SK-N-MC (cell line): ENCODE results near the gene FURIN.

Experiments
- DNase-seq: peaks from one replicate; pipeline ENCODE4 v3.0.0-alpha.2; 2011; ENCODE audit warnings: low read depth, low spot score
- H3K27ac ChIP-seq: fragments of 200-600 bp; sonication (generic); 2 replicates; pipeline ENCODE4 v1.5.1; 2016; ENCODE audit warnings: mixed run types
- H3K36me3 ChIP-seq: fragments of 200-600 bp; sonication (generic); 2 replicates; pipeline ENCODE4 v1.6.1; 2017; ENCODE audit warnings: antibody characterized with exemption, low read length, mixed read lengths; ENCODE audit not compliant: insufficient read depth
- H3K4me3 ChIP-seq: fragments of 200-600 bp; sonication (generic); 2 replicates; pipeline ENCODE4 v1.5.1; 2016
- H3K9ac ChIP-seq: fragments of 200-600 bp; sonication (generic); 2 replicates; pipeline ENCODE4 v1.8.0; 2017; ENCODE audit warnings: mixed run types, mixed read lengths; ENCODE audit not compliant: insufficient read length
- H3K9me3 ChIP-seq: fragments of 200-600 bp; sonication (generic); 2 replicates; pipeline ENCODE4 v1.6.1; 2017; ENCODE audit warnings: low read depth, mild to moderate bottlenecking, antibody characterized with exemption, low read length, moderate library complexity, mixed read lengths
- EZH2 ChIP-seq: fragments of 200-600 bp; sonication (generic); IDR thresholded peaks from one replicate; pipeline ENCODE4 v1.6.1; 2017; ENCODE audit warnings: antibody characterized with exemption
- FOXP2 ChIP-seq: optimal IDR thresholded peaks from 2 replicates; pipeline ENCODE3; 2011; ENCODE audit warnings: mild to moderate bottlenecking, moderate library complexity; ENCODE audit not compliant: insufficient read depth; ENCODE audit errors: extremely low read length, control extremely low read depth
- POLR2AphosphoS5 ChIP-seq: IDR thresholded peaks from 2 replicates; pipeline ENCODE4 v1.6.1; 2012; ENCODE audit warnings: mild to moderate bottlenecking, low read depth, low read length, borderline replicate concordance

Gene FURIN

GRCh38 chr15:90881978-90882721 lies 13.8 kb downstream of the FURIN start:
- H3K9me3 ChIP-seq: no peaks in the 10 kb centered on the region
- no peak for TF ChIP-seq EZH2
- TF ChIP-seq POLR2AphosphoS5: no peak
- no peak for TF ChIP-seq FOXP2
- H3K9ac ChIP-seq: no peak overlapping the region
- H3K27ac ChIP-seq: no peak overlapping the region
- peaks cover 4% of the 10 kb centered on the region; the same call in 1 of the 2 replicates for H3K36me3 ChIP-seq
- no peak overlapping the region for H3K4me3 ChIP-seq
- no peak for DNase-seq

GRCh38 chr15:90882781-90883525 lies 14.6 kb downstream of the FURIN start:
- no peak for DNase-seq
- Histone ChIP-seq H3K27ac (no peak overlapping the region), H3K36me3 (peaks cover 2% of the 10 kb centered on the region; the same call in 1 of the 2 replicates), H3K9me3 (no peaks in the 10 kb centered on the region), H3K9ac (no peak overlapping the region), H3K4me3 (no peak overlapping the region)
- TF ChIP-seq FOXP2: no peak
- no peak for TF ChIP-seq POLR2AphosphoS5
- TF ChIP-seq EZH2: no peak

GRCh38 chr15:90883526-90883975 lies 15.2 kb downstream of the FURIN start:
- Histone ChIP-seq H3K4me3 (no peak overlapping the region), H3K9me3 (no peaks in the 10 kb centered on the region), H3K36me3 (no peaks in the 10 kb centered on the region; the same call in 1 of the 2 replicates), H3K9ac (no peak overlapping the region), H3K27ac (no peak overlapping the region)
- TF ChIP-seq POLR2AphosphoS5 (no peak), FOXP2 (no peak), EZH2 (no peak)
- no peak for DNase-seq

DNA sequence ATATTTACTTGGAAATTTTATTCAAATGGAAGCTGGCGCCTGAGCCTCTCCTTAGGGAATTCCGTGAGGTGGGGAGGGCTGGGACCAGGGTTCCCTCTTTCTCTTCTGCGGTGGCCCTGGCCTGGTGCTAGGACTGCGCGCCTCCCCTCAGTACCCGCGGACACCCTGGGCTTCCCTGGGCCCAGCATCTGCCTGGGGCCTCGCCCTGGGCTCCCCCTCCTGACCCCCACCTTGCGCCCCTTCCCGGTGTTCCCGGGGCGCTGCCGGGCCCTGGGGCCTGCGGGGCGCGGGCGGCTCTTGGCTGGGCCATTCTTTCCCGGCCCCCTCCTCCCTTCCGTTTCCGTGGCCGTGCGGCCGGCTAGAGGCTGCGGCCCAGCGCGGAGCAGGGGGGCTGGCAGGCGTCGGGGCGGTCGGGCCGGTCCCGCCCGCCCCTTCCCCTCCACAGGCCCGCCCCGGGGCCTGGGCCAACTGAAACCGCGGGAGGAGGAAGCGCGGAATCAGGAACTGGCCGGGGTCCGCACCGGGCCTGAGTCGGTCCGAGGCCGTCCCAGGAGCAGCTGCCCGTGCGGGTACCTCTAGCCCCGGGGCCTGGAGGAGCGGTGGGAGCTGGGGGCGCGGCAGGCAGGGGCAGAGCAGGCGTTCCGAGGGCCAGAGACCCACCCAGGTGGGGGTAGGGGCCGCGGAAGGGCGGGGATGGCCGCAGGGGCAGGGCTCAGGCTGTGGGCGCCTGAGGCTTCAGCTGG lies 15.8 kb downstream of the FURIN start, which contains the start of gene FES:
TSS of gene FES (plus strand) at position 529 of the 743 bp plus-strand sequence. CDS start 542 bp downstream, outside the sequence.
- H3K4me3 ChIP-seq: no peak within 1 kb of the TSS
- no peak within 1 kb of the TSS for H3K27ac ChIP-seq
- TF ChIP-seq FOXP2 (no peak), POLR2AphosphoS5 (no peak), EZH2 (no peak)
- no peak for DNase-seq
- no peaks in the 10 kb centered on the region for H3K9me3 ChIP-seq
- H3K9ac ChIP-seq: no peak within 1 kb of the TSS
- no peaks in the 10 kb centered on the region; the same call in 1 of the 2 replicates for H3K36me3 ChIP-seq

- no peaks in the 10 kb centered on the region for H3K9me3 ChIP-seq
- DNase-seq: no peak
- no peaks in the 10 kb centered on the region; the same call in 1 of the 2 replicates for H3K36me3 ChIP-seq
- no peak overlapping the region for H3K9ac ChIP-seq
- H3K4me3 ChIP-seq: no peak overlapping the region
- TF ChIP-seq EZH2: no peak
- no peak for TF ChIP-seq POLR2AphosphoS5
- no peak for TF ChIP-seq FOXP2
- no peak overlapping the region for H3K27ac ChIP-seq
These were observed 16.5 kb downstream of the FURIN start for GRCh38 chr15:90884719-90885431.

GRCh38 chr15:90885432-90886290 lies 17.3 kb downstream of the FURIN start:
- no peak overlapping the region for H3K27ac ChIP-seq
- H3K9ac ChIP-seq: no peak overlapping the region
- H3K36me3 ChIP-seq: no peaks in the 10 kb centered on the region; the same call in 1 of the 2 replicates
- no peak for DNase-seq
- TF ChIP-seq EZH2: no peak
- TF ChIP-seq POLR2AphosphoS5: no peak
- no peak for TF ChIP-seq FOXP2
- H3K4me3 ChIP-seq: no peak overlapping the region
- H3K9me3 ChIP-seq: no peaks in the 10 kb centered on the region

GRCh38 chr15:90886291-90886614 lies 17.9 kb downstream of the FURIN start:
- Histone ChIP-seq H3K9me3 (no peaks in the 10 kb centered on the region), H3K36me3 (no peaks in the 10 kb centered on the region; the same call in 1 of the 2 replicates), H3K4me3 (no peak overlapping the region), H3K27ac (no peak overlapping the region), H3K9ac (no peak overlapping the region)
- TF ChIP-seq FOXP2: no peak
- no peak for TF ChIP-seq EZH2
- no peak for TF ChIP-seq POLR2AphosphoS5
- DNase-seq: no peak
